ENCODE results near the gene CCDC32.

The CCDC32 gene

DNA sequence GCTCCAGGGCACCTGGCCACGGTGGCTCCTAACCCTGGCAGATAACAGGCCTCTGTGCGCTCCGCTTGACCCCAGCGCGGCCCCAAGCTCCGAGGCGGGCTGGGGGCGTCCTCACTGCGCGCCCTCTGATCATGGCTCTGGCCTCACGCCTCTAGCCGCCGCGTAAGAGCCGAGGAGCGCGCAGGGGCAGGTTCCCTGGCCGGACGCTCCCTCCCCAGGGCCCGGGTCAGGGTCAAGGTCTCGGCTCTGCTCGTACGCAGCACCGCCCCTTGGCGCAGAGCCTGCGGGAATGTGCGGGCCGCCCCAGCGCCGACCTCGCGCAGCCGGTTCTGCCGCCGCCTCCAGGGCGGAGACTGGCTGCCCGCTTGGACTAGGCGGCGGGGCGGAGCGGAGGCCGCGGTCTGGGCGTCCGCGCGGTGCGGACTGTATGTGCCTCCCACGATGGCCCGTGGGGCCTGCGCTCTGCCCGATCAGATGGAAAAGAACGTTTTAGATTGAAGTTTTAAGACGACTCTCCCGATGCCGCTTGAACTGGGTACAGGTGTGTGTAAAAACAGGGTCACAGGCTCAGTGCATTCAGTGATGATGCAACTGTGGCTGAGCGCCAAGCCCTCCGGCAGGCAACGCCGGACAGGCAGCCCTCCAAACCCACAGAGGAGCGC is 53.2 kb downstream of the CCDC32 start:
- DNase-seq = no peak

DNA sequence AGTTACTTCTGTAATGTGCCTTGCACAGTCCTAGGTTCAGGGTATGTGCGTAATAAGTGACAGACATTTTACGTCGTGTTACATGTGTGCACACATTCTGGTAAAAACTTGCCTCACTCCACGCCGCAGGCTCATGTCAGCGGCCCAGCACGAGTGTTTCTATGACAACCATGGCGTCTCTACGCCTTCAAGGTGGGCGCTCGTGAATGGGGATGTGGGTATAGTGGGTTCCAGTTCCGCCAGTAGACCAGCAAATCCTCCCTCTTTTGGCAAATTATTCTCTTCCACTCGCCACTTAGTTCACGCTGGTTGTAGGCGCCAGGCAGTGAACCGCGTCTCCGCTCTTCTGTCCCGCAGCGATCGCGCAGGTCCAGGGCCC is 53.8 kb downstream of the CCDC32 start:
- DNase-seq = no peak

DNA sequence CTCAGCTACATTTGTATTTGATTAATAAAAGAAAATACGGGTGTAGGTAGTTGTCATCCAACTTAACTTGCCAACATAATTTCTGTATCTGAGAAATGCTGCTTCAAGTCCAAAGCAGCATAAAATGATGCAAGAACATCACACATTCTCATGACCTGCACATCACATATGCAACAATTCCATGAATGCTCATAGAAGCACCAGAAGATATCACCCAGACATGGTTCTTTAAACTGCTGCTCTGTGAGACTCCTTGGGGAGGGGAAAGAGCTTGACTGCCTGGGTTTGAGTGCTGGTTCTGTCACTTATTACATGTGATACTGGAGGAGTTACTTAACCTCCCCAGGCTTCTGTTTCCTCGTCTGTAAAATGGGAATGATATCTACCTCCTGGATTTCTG is 54.6 kb downstream of the CCDC32 start:
- no peak for DNase-seq

DNA sequence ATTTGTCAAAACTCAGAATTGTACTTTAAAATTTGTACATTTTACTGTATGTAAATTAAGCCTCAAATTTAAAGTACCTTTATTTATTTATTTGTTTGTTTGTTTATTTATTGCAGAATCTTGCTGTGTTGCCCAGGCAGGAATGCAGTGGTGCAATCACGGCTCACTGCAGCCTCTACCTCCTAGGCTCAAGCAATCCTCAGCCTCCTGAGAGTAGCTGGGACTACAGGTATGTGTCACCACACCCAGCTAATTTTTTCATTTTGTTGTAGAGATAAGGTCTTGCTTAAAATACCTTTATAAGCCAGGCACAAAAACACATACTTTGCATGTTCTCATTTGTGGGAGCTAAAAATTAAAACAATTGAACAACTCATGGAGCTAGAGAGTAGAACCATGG is 56.6 kb downstream of the CCDC32 start:
- DNase-seq = no peak

DNA sequence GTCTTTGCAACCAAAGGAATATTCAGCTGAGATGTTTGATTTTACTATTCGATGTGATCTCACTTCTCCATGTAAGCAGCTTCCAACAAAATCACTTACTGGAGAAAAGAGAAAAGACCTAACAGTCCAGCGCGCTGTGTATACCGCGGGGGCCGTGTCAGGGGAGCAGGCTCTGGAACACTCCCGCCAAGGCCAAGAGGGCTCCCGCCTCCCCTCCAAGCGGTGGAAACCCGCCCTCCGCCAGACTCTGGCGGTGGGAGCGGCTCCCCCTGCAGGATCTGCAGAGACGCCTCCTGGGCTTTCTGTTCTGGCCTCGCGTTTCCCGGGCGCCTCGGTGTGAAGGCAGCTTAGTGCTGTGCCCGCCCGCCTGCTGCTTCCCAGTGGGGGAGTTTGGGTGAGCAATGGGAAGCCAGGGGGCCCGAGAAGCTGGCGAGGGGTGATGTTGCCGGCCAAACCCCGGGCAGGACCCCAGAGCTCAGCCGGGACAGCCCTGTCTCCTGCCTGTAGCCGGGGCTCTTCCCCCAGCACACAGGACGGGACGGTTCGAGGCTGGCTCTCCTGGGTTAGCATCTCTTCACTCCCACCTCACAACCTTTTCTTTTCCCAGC is 57.8 kb downstream of the CCDC32 start:
- peak in 1 of 2 experiments; percentile 5 for DNase-seq

Measured in NCI-H2081 (cell line).